ENCODE measurements around the gene PGK2.
"Not testable (repeated sequence)": the region's sequence is repeated elsewhere in the genome, so short reads cannot be mapped to it uniquely, and the experiment has no call there.

Gene PGK2

DNA sequence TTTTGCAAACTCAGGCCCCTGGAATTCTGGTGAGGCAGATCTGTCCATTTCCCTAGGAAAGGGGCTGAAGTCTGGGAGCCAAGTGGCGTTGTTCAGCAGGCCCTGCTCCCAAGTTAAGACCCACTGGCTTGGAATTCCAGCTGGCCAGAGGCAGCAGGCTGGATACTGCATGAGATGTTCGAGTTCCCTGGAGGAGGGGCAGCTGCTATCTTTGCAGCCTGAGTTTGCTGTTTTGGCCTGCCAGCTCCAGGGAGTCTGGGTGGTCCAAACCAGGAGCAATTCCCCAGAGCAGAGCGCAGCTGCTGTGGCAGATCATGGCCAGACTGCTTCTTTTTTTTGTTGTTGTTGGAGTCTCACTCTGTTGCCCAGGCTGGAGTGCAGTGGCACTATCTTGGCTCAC, 18.2 kb upstream of the PGK2 start:
- TF ChIP-seq, protein P1, sequence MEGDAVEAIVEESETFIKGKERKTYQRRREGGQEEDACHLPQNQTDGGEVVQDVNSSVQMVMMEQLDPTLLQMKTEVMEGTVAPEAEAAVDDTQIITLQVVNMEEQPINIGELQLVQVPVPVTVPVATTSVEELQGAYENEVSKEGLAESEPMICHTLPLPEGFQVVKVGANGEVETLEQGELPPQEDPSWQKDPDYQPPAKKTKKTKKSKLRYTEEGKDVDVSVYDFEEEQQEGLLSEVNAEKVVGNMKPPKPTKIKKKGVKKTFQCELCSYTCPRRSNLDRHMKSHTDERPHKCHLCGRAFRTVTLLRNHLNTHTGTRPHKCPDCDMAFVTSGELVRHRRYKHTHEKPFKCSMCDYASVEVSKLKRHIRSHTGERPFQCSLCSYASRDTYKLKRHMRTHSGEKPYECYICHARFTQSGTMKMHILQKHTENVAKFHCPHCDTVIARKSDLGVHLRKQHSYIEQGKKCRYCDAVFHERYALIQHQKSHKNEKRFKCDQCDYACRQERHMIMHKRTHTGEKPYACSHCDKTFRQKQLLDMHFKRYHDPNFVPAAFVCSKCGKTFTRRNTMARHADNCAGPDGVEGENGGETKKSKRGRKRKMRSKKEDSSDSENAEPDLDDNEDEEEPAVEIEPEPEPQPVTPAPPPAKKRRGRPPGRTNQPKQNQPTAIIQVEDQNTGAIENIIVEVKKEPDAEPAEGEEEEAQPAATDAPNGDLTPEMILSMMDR (IDR thresholded peaks at IDR 0.05; ENCODE audit: insufficient read depth, missing control alignments), result no peak
- no peak for DNase-seq (ENCODE audit: insufficient read length, low spot score)
- no peak for FAIRE-seq

DNA sequence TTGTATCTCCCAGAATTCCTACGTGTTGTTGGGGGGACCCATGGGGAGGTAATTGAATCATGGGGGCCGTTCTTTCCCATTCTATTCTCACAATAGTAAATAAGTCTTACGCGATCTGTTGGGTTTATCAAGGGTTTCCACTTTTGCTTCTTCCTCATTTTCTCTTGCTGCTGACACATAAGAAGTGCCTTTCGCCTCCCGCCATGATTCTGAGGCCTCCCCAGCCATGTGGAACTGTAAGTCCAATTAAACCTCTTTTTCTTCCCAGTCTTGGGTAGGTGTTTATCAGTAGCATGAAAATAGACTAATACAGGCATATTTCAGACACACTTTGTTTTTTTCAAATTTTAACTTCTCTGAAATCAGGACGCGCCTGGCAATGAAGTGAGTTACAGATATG, 14.4 kb upstream of the PGK2 start:
- no peak for DNase-seq (ENCODE audit: insufficient read length, low spot score)
- FAIRE-seq, result no peak
- TF ChIP-seq, protein P1 (IDR thresholded peaks at IDR 0.05; ENCODE audit: insufficient read depth, missing control alignments), result no peak

DNA sequence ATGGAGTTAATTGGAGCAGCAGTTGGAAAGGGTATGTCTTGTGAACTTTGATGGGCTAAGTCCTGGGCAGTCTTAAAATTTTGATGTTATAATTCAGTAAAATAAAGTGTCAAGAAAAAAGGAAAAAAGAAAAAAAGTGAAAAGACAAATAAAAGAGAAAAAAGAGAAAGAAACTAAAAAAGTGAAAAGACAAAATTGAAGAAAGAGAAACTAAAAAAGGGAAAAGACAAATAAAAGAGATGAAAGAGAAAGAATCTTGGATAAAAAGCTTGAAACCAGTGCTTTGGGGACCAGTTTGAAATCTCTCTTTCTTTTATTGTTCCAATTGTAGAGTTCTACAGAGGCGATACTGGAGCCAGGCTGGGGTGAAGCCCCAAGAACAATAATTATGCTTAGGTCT, 12.0 kb upstream of the PGK2 start:
- TF ChIP-seq, protein P1 (IDR thresholded peaks at IDR 0.05; ENCODE audit: insufficient read depth, missing control alignments), result no peak
- FAIRE-seq (no peak), DNase-seq (ENCODE audit: insufficient read length, low spot score) (no peak)

DNA sequence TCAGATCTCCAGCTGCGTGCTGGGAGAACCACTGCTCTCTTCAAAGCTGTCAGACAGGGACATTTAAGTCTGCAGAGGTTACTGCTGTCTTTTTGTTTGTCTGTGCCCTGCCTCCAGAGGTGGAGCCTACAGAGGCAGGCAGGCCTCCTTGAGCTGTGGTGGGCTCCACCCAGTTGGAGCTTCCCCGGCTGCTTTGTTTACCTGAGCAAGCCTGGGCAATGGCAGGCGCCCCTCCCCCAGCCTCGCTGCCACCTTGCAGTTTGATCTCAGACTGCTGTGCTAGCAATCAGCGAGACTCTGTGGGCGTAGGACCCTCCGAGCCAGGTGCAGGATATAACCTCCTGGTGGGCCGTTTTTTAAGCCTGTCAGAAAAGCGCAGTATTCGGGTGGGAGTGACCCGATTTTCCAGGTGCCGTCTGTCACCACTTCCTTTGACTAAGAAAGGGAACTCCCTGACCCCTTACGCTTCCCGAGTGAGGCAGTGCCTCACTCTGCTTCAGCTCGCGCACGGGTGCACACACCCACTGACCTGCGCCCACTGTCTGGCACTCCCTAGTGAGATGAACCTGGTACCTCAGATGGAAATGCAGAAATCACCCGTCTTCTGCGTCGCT, 9.9 kb upstream of the PGK2 start:
- not testable (repeated sequence) for FAIRE-seq; DNase-seq (ENCODE audit: insufficient read length, low spot score)

DNA sequence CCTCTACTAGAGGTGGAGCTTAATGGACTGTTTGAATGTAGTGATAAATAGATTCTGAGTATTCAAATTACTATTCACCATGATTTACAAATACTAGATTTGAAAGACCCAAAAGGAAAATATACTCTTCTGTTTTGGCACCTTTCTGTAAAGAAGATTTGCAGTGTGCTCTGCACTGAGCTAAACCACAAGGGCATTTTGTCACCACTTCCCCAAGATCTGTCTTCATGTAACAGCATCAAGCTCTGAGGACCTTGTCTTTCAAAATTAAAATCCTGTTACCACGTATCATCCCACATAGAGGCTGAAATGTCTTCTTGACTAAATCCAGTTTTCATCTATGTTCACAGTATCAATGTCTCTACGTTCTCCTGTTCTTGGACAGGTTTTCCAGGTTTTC, 3.3 kb upstream of the PGK2 start:
- TF ChIP-seq, protein P1 (IDR thresholded peaks at IDR 0.05; ENCODE audit: insufficient read depth, missing control alignments), result no peak
- DNase-seq (ENCODE audit: insufficient read length, low spot score) (no peak), FAIRE-seq (no peak)

DNA sequence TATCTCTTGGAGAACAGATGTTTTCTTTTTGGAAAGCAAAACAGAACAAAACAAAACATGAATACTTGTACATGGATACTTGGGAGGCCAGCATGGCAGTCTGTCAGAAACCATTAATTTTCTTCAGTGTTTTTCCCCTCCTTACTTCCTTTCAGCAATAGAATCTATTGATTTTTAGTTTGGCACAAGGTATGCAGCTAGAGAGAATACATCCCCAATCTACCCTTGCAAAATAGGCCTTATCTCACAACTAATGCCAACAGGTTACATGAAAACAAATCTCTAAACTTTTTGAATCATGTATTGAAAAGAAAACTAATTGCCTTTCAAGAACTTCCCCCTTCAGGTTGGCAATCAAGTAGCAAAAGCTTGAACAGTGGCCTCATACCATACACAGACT, 2.8 kb downstream of the PGK2 start:
- no peak for FAIRE-seq
- no peak for DNase-seq (ENCODE audit: insufficient read length, low spot score)
- TF ChIP-seq, protein P1 (IDR thresholded peaks at IDR 0.05; ENCODE audit: insufficient read depth, missing control alignments), result no peak

DNA sequence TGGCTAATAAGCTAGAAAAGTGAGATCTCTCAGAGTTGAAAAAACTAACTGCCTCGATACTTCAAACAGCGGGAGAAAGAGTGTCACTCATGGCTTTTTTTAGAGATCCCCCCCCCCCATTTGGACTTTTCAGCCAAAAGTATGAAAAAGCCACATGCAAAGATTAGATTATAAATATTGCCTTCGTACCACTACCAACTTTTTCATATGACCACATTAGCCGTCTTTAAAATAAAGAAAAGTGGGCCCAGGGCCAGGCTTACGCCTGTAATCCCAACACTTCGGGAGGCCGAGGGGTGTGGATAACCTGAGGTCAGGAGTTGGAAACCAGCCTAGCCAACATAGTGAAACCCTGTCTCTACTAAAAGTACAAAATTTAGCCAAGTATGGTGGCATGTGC, 4.4 kb downstream of the PGK2 start:
- TF ChIP-seq, protein P1 (IDR thresholded peaks at IDR 0.05; ENCODE audit: insufficient read depth, missing control alignments), result no peak
- no peak for DNase-seq (ENCODE audit: insufficient read length, low spot score)
- FAIRE-seq, result no peak

DNA sequence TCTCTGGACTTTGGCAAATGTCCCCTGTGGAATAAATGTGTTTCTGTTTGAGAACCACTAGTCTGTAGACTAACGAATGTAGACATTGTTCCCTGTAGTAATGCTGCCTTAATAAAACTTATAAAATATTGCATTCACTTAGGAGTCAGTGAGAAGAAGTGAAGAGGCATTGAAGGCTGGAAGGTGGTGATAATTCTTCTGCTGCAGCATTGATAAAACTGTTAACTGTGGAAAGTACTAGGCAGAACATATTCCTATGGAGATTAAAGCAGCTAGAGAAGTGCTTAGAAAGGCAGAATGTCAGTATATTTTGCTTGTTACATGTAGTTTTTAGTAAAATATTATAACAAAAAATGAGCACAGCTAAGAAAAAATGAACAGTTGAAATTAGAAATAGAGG, 4.8 kb downstream of the PGK2 start:
- FAIRE-seq (no peak), DNase-seq (ENCODE audit: insufficient read length, low spot score) (no peak)
- TF ChIP-seq, protein P1 (IDR thresholded peaks at IDR 0.05; ENCODE audit: insufficient read depth, missing control alignments), result no peak

Measured in D721Med (cell line).